IPS-15b (cell line): ENCODE data around the gene RO60.
"Not testable (repeated sequence)": the region's sequence is repeated elsewhere in the genome, so short reads cannot be mapped to it uniquely, and the experiment has no call there.

Source experiments
- H3K27me3 ChIP-seq: one replicate; pipeline ENCODE4 v1.6.1; 2013; ENCODE audit warnings: low read length; ENCODE audit not compliant: control insufficient read depth, insufficient read depth
- H3K36me3 ChIP-seq: one replicate; pipeline ENCODE4 v1.6.1; 2013; ENCODE audit warnings: low read length; ENCODE audit not compliant: control insufficient read depth, insufficient read depth
- H3K4me1 ChIP-seq: one replicate; pipeline ENCODE4 v1.6.1; 2013; ENCODE audit warnings: mild to moderate bottlenecking, low read length; ENCODE audit not compliant: control insufficient read depth, insufficient read depth
- H3K4me3 ChIP-seq: one replicate; pipeline ENCODE4 v1.5.1; 2013; ENCODE audit warnings: low read depth, low read length
- H3K9ac ChIP-seq: one replicate; pipeline ENCODE4 v1.6.1; 2013; ENCODE audit warnings: low read depth, mild to moderate bottlenecking, low read length
- H3K9me3 ChIP-seq: one replicate; pipeline ENCODE4 v1.6.1; 2013; ENCODE audit warnings: mild to moderate bottlenecking, low read length; ENCODE audit not compliant: control insufficient read depth, insufficient read depth

The RO60 gene

GRCh38 chr1:193059282-193060114 lies at the start of gene RO60, which contains the start of gene UCHL5:
TSS of gene RO60 (plus strand) at chr1:193059612. CDS start at chr1:193069055, 9,443 bp downstream.
TSS of gene UCHL5 (minus strand) at chr1:193059360. CDS start at chr1:193059260, 100 bp downstream.
- Histone ChIP-seq H3K9me3 (no peaks in the 10 kb centered on the region), H3K36me3 (peaks cover 3% of the 10 kb centered on the region), H3K9ac (peak within 1 kb of the TSS; percentile 97), H3K27me3 (no peaks in the 10 kb centered on the region), H3K4me1 (peaks cover 3% of the 10 kb centered on the region), H3K4me3 (peak within 1 kb of the TSS; percentile 98)

- no peaks in the 10 kb centered on the region for H3K9me3 ChIP-seq
Observed at GRCh38 chr1:193011406-193011805, 48.0 kb upstream of the RO60 start.

GRCh38 chr1:193013005-193013404 lies 46.4 kb upstream of the RO60 start:
- Histone ChIP-seq H3K4me1 (no peaks in the 10 kb centered on the region), H3K9me3 (no peaks in the 10 kb centered on the region), H3K27me3 (no peaks in the 10 kb centered on the region), H3K9ac (no peak overlapping the region), H3K4me3 (no peak overlapping the region), H3K36me3 (no peaks in the 10 kb centered on the region)

More at GRCh38 chr1:193011406-193011805, 48.0 kb upstream of the RO60 start:
- H3K4me1 ChIP-seq = no peaks in the 10 kb centered on the region
- no peak overlapping the region for H3K9ac ChIP-seq
- no peak overlapping the region for H3K4me3 ChIP-seq
- no peaks in the 10 kb centered on the region for H3K27me3 ChIP-seq
- no peaks in the 10 kb centered on the region for H3K36me3 ChIP-seq

- no peaks in the 10 kb centered on the region for H3K36me3 ChIP-seq
- H3K9me3 ChIP-seq = no peaks in the 10 kb centered on the region
- H3K4me3 ChIP-seq = no peak overlapping the region
- no peak overlapping the region for H3K9ac ChIP-seq
- no peaks in the 10 kb centered on the region for H3K4me1 ChIP-seq
- H3K27me3 ChIP-seq = no peaks in the 10 kb centered on the region
Observed at GRCh38 chr1:193013707-193014106, 45.7 kb upstream of the RO60 start.

GRCh38 chr1:193014400-193014799 lies 45.0 kb upstream of the RO60 start:
- Histone ChIP-seq H3K4me1 (no peaks in the 10 kb centered on the region), H3K9ac (no peak overlapping the region), H3K4me3 (no peak overlapping the region), H3K27me3 (no peaks in the 10 kb centered on the region), H3K36me3 (no peaks in the 10 kb centered on the region), H3K9me3 (no peaks in the 10 kb centered on the region)

- H3K36me3 ChIP-seq = no peaks in the 10 kb centered on the region
- no peak overlapping the region for H3K9ac ChIP-seq
- no peak overlapping the region for H3K4me3 ChIP-seq
- no peaks in the 10 kb centered on the region for H3K4me1 ChIP-seq
- no peaks in the 10 kb centered on the region for H3K27me3 ChIP-seq
- H3K9me3 ChIP-seq = no peaks in the 10 kb centered on the region
Observed at GRCh38 chr1:193016788-193017187, 42.6 kb upstream of the RO60 start.

- Histone ChIP-seq H3K27me3 (no peaks in the 10 kb centered on the region), H3K9me3 (no peaks in the 10 kb centered on the region), H3K36me3 (no peaks in the 10 kb centered on the region), H3K9ac (no peak overlapping the region), H3K4me1 (no peaks in the 10 kb centered on the region), H3K4me3 (no peak overlapping the region)
Observed at GRCh38 chr1:193019442-193020026, 39.9 kb upstream of the RO60 start.

- no peaks in the 10 kb centered on the region for H3K9me3 ChIP-seq
- no peaks in the 10 kb centered on the region for H3K27me3 ChIP-seq
- no peak overlapping the region for H3K4me3 ChIP-seq
- H3K9ac ChIP-seq = no peak overlapping the region
- H3K36me3 ChIP-seq = no peaks in the 10 kb centered on the region
- no peaks in the 10 kb centered on the region for H3K4me1 ChIP-seq
Observed at GRCh38 chr1:193025218-193025617, 34.2 kb upstream of the RO60 start.

- Histone ChIP-seq H3K36me3 (no peaks in the 10 kb centered on the region), H3K27me3 (no peaks in the 10 kb centered on the region), H3K4me1 (no peaks in the 10 kb centered on the region), H3K9me3 (no peaks in the 10 kb centered on the region), H3K9ac (no peak overlapping the region), H3K4me3 (no peak overlapping the region)
Observed at GRCh38 chr1:193030280-193030679, 29.1 kb upstream of the RO60 start.

- Histone ChIP-seq H3K9me3 (no peaks in the 10 kb centered on the region), H3K9ac (no peak overlapping the region), H3K4me1 (no peaks in the 10 kb centered on the region), H3K4me3 (no peak overlapping the region), H3K27me3 (no peaks in the 10 kb centered on the region), H3K36me3 (no peaks in the 10 kb centered on the region)
Observed at GRCh38 chr1:193031431-193031830, 28.0 kb upstream of the RO60 start.

GRCh38 chr1:193032643-193033427 lies 26.6 kb upstream of the RO60 start:
- not testable (repeated sequence) for H3K9me3 ChIP-seq, H3K27me3 ChIP-seq, H3K9ac ChIP-seq, H3K4me3 ChIP-seq, H3K4me1 ChIP-seq, H3K36me3 ChIP-seq
